Adipose tissue (tissue), 3 donors: ENCODE measurements around the gene KCNAB1. TPM values are rescaled to one million over a fixed set of nuclear protein-coding genes. Genes with fewer than 3 reads are reported as not detected.

Source experiments
- H3K27ac ChIP-seq: one replicate; pipeline ENCODE4 v1.5.1; 2013; ENCODE audit warnings: low read depth, low read length
- WGBS, 3 donors: extraction: QIAGEN DNeasy Blood & Tissue Kit; methylation state at CpG; one replicate each; pipeline ENCODE4 v1.1.7; 2013; 5-methylcytosine and 5-hydroxymethylcytosine counted together
- polyA plus RNA-seq, 3 donors: library from polyadenylated mRNA; stranded (reverse); fragments of 200-250 nt; gene quantifications; one replicate each; pipeline ENCODE4 v1.2.3, GENCODE V29; 2013
- donor health status: healthy with polysubstance abuse.
- donor health status: Bipolar disorder and iron deficiency.
- donor health status: healthy.

Gene KCNAB1
- polyA plus RNA-seq, 3 donors = 2.3 to 6.7 (median 2.3) TPM

- 59 to 82% (median 78%) methylated on average over 2 of the region's 2 CpGs for WGBS, 3 donors
- no peak overlapping the region for H3K27ac ChIP-seq
Measured at GRCh38 chr3:156330415-156330814, 210.0 kb downstream of the KCNAB1 start.

DNA sequence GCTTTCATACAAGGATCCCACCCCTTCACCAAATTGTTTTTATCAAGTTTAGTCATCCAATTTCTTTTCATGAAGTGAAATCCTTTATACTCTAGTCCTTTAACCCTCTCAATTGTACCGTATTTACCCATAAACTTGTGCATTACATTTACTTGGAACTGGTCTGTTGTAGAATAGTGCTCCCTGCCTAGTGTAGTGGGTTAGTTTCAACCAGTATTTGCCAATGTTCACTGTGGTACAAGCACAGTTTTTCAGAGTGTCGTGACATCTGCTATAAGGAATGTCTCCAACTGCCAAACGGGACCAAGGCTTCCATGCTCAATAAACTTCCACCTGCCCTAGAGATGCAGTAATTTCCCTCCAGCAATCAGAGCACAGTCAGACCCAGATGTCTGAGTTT is 211.9 kb downstream of the KCNAB1 start:
- WGBS, 3 donors = 74 to 81% (median 75%) methylated on average over 3 of the region's 3 CpGs
- H3K27ac ChIP-seq = no peak overlapping the region

- WGBS, 3 donors = 53 to 75% (median 65%) methylated on average over 3 of the region's 3 CpGs
- no peak overlapping the region for H3K27ac ChIP-seq
Measured at GRCh38 chr3:156334841-156335545, 214.6 kb downstream of the KCNAB1 start.

DNA sequence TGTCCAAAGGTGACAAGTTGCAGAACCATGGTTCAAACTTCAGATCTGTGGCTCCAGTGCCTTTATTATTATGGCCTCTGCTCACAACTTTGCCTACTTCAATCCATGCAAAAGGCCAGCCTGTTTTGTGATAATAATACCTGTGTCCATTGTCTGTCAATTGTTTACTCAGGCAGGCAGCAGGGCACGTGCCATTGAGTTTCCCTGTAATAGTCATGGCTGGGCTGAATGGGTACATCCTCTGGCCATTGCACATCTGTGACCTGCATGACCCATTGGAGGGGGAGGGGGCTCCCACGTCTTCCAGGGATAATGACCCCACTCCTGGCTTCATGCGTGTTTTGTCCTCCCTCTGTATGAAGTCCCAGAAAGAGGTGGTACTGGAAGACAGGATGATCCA is 219.1 kb downstream of the KCNAB1 start:
- no peak overlapping the region for H3K27ac ChIP-seq
- WGBS, 3 donors = 55 to 74% (median 71%) methylated on average over 3 of the region's 3 CpGs

GRCh38 chr3:156341332-156341731 is 221.0 kb downstream of the KCNAB1 start:
- WGBS, 3 donors = 80 to 86% (median 82%) methylated on average over 2 of the region's 2 CpGs
- no peak overlapping the region for H3K27ac ChIP-seq

DNA sequence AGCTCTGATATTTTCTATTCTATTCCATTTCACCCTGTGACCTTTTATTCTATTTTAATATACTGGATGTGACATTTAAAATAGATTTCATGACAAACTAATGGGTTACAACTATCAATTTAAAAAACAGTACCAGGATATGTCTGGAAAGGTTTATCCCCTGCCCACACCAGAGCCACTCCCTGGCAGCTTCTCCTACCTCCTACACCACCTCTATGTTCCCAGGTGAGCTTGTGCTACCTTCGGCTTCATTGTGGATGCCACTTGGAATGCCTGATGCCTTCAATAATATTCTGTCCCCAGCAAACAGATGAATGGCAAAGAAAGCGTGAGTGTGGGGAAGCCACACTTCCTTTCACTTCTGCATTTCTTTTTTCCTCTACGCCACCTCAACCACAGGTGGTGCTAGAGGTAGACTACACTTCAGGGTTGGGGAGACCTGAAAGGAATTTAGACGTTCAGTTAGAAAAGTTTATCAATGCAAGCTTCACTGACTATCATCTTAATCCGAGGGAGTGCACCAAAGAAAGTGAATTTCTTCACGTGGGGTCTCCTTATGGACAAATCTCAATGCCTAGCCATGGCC is 221.5 kb downstream of the KCNAB1 start:
- H3K27ac ChIP-seq = no peak overlapping the region
- 74 to 82% (median 76%) methylated on average over 6 of the region's 6 CpGs for WGBS, 3 donors

GRCh38 chr3:156344215-156344614 is 223.8 kb downstream of the KCNAB1 start:
- WGBS, 3 donors = 78 to 92% (median 91%) methylated on average over 7 of the region's 7 CpGs
- no peak overlapping the region for H3K27ac ChIP-seq

GRCh38 chr3:156349111-156349510 is 228.7 kb downstream of the KCNAB1 start:
- no peak overlapping the region for H3K27ac ChIP-seq

GRCh38 chr3:156349978-156350377 is 229.6 kb downstream of the KCNAB1 start:
- H3K27ac ChIP-seq = no peak overlapping the region

- WGBS, 3 donors = 20 to 32% (median 28%) methylated on average over 4 of the region's 4 CpGs
- no peak overlapping the region for H3K27ac ChIP-seq
Measured at GRCh38 chr3:156350781-156351180, 230.4 kb downstream of the KCNAB1 start.

DNA sequence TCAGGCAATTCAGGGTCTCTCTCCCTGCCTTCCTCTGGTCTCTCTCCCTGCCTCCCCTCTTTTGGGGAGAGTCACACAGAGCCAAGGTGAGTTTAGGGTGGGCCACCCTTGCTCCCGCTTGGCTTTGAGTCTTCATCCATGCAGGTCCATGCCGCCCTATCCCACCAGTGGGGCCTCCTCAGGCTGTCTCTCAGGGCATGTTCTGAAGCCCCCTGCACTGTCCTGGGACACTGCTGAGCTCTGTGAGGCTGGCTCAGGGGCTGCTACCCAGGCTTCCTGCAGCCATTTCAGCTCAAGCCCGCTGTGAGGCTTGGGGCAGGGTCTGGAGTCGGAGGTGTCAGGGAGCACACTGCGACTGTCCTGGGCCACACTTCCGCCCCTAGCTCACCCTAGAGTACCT is 231.4 kb downstream of the KCNAB1 start:
- WGBS, 3 donors = 91 to 93% (median 93%) methylated on average over 6 of the region's 6 CpGs
- no peak overlapping the region for H3K27ac ChIP-seq

- H3K27ac ChIP-seq = no peak overlapping the region
- 86 to 92% (median 89%) methylated on average over 2 of the region's 2 CpGs for WGBS, 3 donors
Measured at GRCh38 chr3:156352728-156353127, 232.3 kb downstream of the KCNAB1 start.

DNA sequence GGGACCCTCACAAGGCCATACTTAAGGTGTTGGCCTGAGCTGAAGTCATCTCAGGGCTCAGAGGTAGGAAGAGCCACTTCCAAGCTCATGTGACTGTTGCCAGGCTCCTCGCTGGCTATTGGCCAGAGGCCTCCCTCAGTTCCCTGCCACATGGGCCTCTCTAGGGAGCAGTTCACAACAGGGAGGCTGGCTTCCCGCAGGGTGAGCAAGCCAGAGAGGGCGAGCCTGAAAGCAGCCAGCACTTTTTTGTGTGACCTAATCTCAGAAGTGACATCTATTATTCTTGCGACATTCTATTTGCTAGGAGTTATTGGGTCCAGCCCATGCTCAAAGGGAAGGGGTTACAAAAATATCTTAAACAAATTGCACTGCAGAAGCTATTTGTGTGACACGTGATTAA is 233.2 kb downstream of the KCNAB1 start:
- no peak overlapping the region for H3K27ac ChIP-seq
- WGBS, 3 donors = 67 to 77% (median 73%) methylated on average over 5 of the region's 5 CpGs

DNA sequence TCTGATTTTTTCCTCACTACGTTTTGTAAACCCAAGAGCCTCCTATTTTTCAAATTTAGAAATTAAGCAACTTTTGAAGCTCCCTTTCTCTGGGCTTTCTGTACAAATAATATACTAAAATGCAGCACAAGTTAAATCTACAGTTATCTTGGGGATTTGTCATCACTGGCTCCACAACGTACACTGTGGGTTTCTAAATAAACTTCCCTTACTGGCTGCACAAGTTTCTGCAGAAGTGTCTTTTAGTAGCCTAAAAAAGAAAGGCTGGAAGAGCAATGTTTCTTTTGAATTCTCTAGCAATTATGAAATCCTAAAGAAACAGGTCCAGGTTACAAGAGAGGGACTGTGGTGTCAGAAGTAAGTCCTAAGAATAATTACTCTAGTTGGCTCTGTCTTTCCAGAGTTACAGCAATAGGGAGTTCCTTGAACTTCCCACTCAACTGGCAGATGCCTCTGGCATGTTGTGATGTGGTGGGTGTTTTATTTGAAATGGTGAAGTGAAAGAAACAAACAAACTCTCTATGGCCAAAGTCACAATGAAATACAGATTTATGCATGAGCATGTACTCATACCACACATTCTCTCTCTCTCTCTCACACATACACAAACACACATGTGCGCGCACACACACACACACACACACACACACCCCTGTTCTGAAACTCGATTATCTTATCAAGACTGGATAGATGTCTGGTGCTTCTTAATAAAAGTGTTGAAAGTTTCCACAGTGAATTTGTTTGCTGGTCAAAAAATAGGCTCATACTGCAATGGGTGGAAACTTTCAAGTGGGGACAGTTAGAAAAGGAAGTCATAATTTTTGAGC is 236.4 kb downstream of the KCNAB1 start:
- H3K27ac ChIP-seq = no peak overlapping the region
- WGBS, 3 donors = 49 to 56% (median 52%) methylated on average over 5 of the region's 5 CpGs

- 70 to 84% (median 78%) methylated on average over 2 of the region's 2 CpGs for WGBS, 3 donors
- no peak overlapping the region for H3K27ac ChIP-seq
Measured at GRCh38 chr3:156358232-156358631, 237.9 kb downstream of the KCNAB1 start.

GRCh38 chr3:156359368-156359767 is 239.0 kb downstream of the KCNAB1 start:
- 53 to 75% (median 54%) methylated on average over 3 of the region's 3 CpGs for WGBS, 3 donors
- H3K27ac ChIP-seq = no peak overlapping the region

GRCh38 chr3:156360083-156360482 is 239.7 kb downstream of the KCNAB1 start:
- no peak overlapping the region for H3K27ac ChIP-seq
- WGBS, 3 donors = 76 to 96% (median 91%) methylated on average over 4 of the region's 4 CpGs

GRCh38 chr3:156360963-156361362 is 240.6 kb downstream of the KCNAB1 start:
- no peak overlapping the region for H3K27ac ChIP-seq
- 54 to 72% (median 68%) methylated on average over 5 of the region's 5 CpGs for WGBS, 3 donors

DNA sequence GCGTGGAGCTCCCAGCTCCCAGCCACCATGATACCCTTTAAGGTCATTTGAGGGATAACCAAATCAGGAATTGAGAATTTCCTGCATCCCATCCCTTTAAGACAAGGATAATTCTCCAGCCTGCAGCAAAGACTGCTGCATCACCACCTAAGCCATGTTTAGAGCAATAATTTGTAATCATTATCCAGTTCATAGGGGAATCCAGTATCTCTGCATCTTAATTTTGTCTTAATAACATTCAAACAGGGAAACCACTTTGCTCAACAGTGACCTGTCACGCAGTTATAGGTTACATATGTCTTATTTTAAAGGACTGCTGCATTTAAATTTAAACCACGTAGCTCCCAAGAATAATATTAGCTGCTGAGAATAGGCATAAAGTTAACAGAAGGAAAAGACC is 246.2 kb downstream of the KCNAB1 start:
- 68 to 92% (median 87%) methylated on average over 3 of the region's 3 CpGs for WGBS, 3 donors
- H3K27ac ChIP-seq = no peak overlapping the region

DNA sequence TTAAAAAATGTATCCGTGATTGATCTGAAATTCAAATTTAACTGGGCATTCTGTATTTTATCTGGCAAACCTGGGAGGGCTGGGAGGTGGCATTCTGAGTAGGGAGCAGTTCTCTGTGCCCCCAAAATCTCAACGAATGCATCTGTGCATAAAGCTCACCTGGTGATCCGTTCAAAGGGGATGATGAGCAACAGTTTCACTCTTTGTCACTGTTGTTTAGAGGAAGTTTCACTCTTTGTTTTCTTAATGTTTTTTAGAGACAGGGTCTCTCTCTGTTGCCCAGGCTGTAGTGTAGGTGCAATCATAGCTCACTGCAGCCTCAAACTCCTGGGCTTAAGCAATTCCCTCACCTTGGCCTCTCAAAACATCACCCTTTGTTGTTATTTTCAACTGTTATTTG is 247.8 kb downstream of the KCNAB1 start:
- 71 to 80% (median 72%) methylated on average over 3 of the region's 3 CpGs for WGBS, 3 donors
- no peak overlapping the region for H3K27ac ChIP-seq
